Trophoblast cell (in vitro differentiated cells and primary cell): Measurements from ENCODE around the gene SORL1.

Experiments
- DNase-seq, 2 donors: peaks; one replicate each; pipeline ENCODE4 v3.0.0-alpha.2; 2016
- H2AFZ ChIP-seq: 2 replicates; pipeline ENCODE4 v1.6.1; 2013; ENCODE audit warnings: low read length, moderate library complexity, mild to moderate bottlenecking; ENCODE audit not compliant: insufficient read depth, poor library complexity
- H2AK5ac ChIP-seq: 2 replicates; pipeline ENCODE4 v1.6.1; 2013; ENCODE audit warnings: mild to moderate bottlenecking, low read length
- H2BK120ac ChIP-seq: 2 replicates; pipeline ENCODE4 v1.6.1; 2013; ENCODE audit warnings: low read length, mild to moderate bottlenecking, moderate library complexity; ENCODE audit not compliant: insufficient read depth, poor library complexity
- H2BK12ac ChIP-seq: 2 replicates; pipeline ENCODE4 v1.6.1; 2013; ENCODE audit warnings: mild to moderate bottlenecking, low read length, moderate library complexity
- H2BK5ac ChIP-seq: 2 replicates; pipeline ENCODE4 v1.6.1; 2013; ENCODE audit warnings: low read length, low read depth, moderate library complexity, mild to moderate bottlenecking; ENCODE audit not compliant: poor library complexity
- H3K14ac ChIP-seq: 2 replicates; pipeline ENCODE4 v1.6.1; 2013; ENCODE audit warnings: mild to moderate bottlenecking, low read length
- H3K18ac ChIP-seq: 2 replicates; pipeline ENCODE4 v1.6.1; 2013; ENCODE audit warnings: mild to moderate bottlenecking, low read length
- H3K23ac ChIP-seq: 2 replicates; pipeline ENCODE4 v1.6.1; 2013; ENCODE audit warnings: low read length
- H3K27ac ChIP-seq: 2 replicates; pipeline ENCODE4 v1.5.1; 2013; ENCODE audit warnings: low read depth, mild to moderate bottlenecking, inconsistent platforms, low read length, moderate library complexity
- H3K27me3 ChIP-seq: 2 replicates; pipeline ENCODE4 v1.6.1; 2013; ENCODE audit warnings: inconsistent platforms, mild to moderate bottlenecking, low read length, moderate library complexity; ENCODE audit not compliant: insufficient read depth
- H3K36me3 ChIP-seq, 2 experiments: 1 replicate in 1 of 2; 2 replicates in 1 of 2; pipeline ENCODE4 v1.6.1; 2013; ENCODE audit warnings: low read length in 2 of 2, mild to moderate bottlenecking in 2 of 2, moderate library complexity in 1 of 2; ENCODE audit not compliant: insufficient read depth in 2 of 2, control insufficient read depth in 1 of 2
- H3K4ac ChIP-seq: 2 replicates; pipeline ENCODE4 v1.6.1; 2013; ENCODE audit warnings: low read depth, mild to moderate bottlenecking, low read length, moderate library complexity
- H3K4me1 ChIP-seq, 2 experiments: 1 replicate in 1 of 2; 2 replicates in 1 of 2; pipeline ENCODE4 v1.6.1; 2013; ENCODE audit warnings: low read length in 2 of 2, mild to moderate bottlenecking in 2 of 2, moderate library complexity in 1 of 2; ENCODE audit not compliant: insufficient read depth in 2 of 2, control insufficient read depth in 1 of 2
- H3K4me2 ChIP-seq: 2 replicates; pipeline ENCODE4 v1.6.1; 2013; ENCODE audit warnings: inconsistent platforms, mild to moderate bottlenecking, low read length, moderate library complexity
- H3K4me3 ChIP-seq: 2 replicates; pipeline ENCODE4 v1.5.1; 2013; ENCODE audit warnings: mild to moderate bottlenecking, low read depth, low read length, inconsistent platforms
- H3K79me1 ChIP-seq: one replicate; pipeline ENCODE4 v1.6.1; 2013; ENCODE audit warnings: low read length
- H3K79me2 ChIP-seq: 2 replicates; pipeline ENCODE4 v1.6.1; 2013; ENCODE audit warnings: low read length, mild to moderate bottlenecking; ENCODE audit not compliant: control insufficient read depth, insufficient read depth, poor library complexity
- H3K9ac ChIP-seq: 2 replicates; pipeline ENCODE4 v1.6.1; 2013; ENCODE audit warnings: mild to moderate bottlenecking, low read length
- H3K9me3 ChIP-seq: 2 replicates; pipeline ENCODE4 v1.6.1; 2013; ENCODE audit warnings: low read depth, mild to moderate bottlenecking, control low read depth, inconsistent platforms, low read length; ENCODE audit not compliant: insufficient read depth
- H4K12ac ChIP-seq: 2 replicates; pipeline ENCODE4 v1.6.1; 2013; ENCODE audit warnings: low read depth, mild to moderate bottlenecking, low read length, moderate library complexity
- H4K8ac ChIP-seq: 2 replicates; pipeline ENCODE4 v1.6.1; 2013; ENCODE audit warnings: low read depth, mild to moderate bottlenecking, low read length, moderate library complexity
- H4K91ac ChIP-seq: one replicate; pipeline ENCODE4 v1.6.1; 2013; ENCODE audit warnings: low read depth, mild to moderate bottlenecking, low read length, moderate library complexity
- WGBS: extraction: QIAGEN DNeasy Blood & Tissue Kit; methylation state at CpG from one replicate; pipeline ENCODE4 v1.1.7; 2013; ENCODE audit warnings: missing lambda C conversion rate; ENCODE audit not compliant: insufficient read length, insufficient coverage; ENCODE audit errors: extremely low coverage; 5-methylcytosine and 5-hydroxymethylcytosine counted together

Gene SORL1

GRCh38 chr11:121651257-121651605 lies 199.1 kb downstream of the SORL1 start:
- H4K91ac ChIP-seq: no peak overlapping the region
- peaks cover 2% of the 10 kb centered on the region for H3K9me3 ChIP-seq
- H3K4ac ChIP-seq: no peak overlapping the region
- WGBS: no CpG with 5 or more reads among the region's 2 CpGs
- no peaks in the 10 kb centered on the region for H3K36me3 ChIP-seq
- H3K27ac ChIP-seq: no peak overlapping the region
- no peaks in the 10 kb centered on the region for H3K27me3 ChIP-seq
- H3K9ac ChIP-seq: no peak overlapping the region
- H2AFZ ChIP-seq: no peak overlapping the region
- H4K12ac ChIP-seq: no peak overlapping the region
- no peak overlapping the region for H3K4me3 ChIP-seq
- H2BK12ac ChIP-seq: no peak overlapping the region
- H3K14ac ChIP-seq: no peak overlapping the region
- no peaks in the 10 kb centered on the region for H3K79me2 ChIP-seq
- H4K8ac ChIP-seq: no peak overlapping the region
- no peak overlapping the region for H2BK120ac ChIP-seq
- H3K79me1 ChIP-seq: peaks cover 18% of the 10 kb centered on the region
- H3K18ac ChIP-seq: no peak overlapping the region
- H3K4me1 ChIP-seq: peaks cover 2 to 11% of the 10 kb centered on the region in 2 experiments
- no peak for DNase-seq
- H2BK5ac ChIP-seq: no peak overlapping the region
- no peak overlapping the region for H2AK5ac ChIP-seq
- no peak overlapping the region for H3K23ac ChIP-seq
- no peak overlapping the region for H3K4me2 ChIP-seq

DNA sequence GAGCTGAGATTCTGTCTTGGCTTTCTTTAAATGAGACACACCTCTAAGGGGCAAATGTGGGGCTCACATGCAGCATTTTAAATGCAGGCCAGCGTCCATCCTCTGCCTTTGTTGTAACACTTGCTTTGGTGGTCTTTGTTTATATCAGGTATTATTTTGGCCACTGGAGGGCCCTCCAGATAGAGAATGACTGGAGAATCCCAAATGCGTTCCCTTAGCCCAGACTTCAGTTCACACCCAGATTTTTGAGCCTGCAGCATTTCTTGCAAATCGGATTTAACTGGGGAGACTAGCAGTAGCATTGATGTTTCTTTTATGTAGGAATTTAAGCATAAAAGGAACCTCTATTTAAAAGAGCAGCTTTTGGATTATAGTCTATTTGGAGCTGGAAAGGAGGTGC lies 200.9 kb downstream of the SORL1 start:
- WGBS: no CpG with 5 or more reads among the region's 3 CpGs
- peaks cover 6% of the 10 kb centered on the region for H3K9me3 ChIP-seq
- H4K91ac ChIP-seq: no peak overlapping the region
- no peak overlapping the region for H3K23ac ChIP-seq
- H2BK120ac ChIP-seq: no peak overlapping the region
- H3K79me1 ChIP-seq: peaks cover 28% of the 10 kb centered on the region
- DNase-seq: no peak
- H3K27ac ChIP-seq: no peak overlapping the region
- H3K79me2 ChIP-seq: no peaks in the 10 kb centered on the region
- H3K18ac ChIP-seq: no peak overlapping the region
- H2AK5ac ChIP-seq: no peak overlapping the region
- H3K4me2 ChIP-seq: no peak overlapping the region
- no peak overlapping the region for H4K8ac ChIP-seq
- no peak overlapping the region for H3K4ac ChIP-seq
- H3K14ac ChIP-seq: no peak overlapping the region
- no peaks in the 10 kb centered on the region for H3K27me3 ChIP-seq
- no peak overlapping the region for H2BK5ac ChIP-seq
- no peak overlapping the region for H3K4me3 ChIP-seq
- H3K9ac ChIP-seq: no peak overlapping the region
- H3K36me3 ChIP-seq: no peaks in the 10 kb centered on the region
- H2AFZ ChIP-seq: no peak overlapping the region
- H3K4me1 ChIP-seq: peaks cover 5 to 21% of the 10 kb centered on the region in 2 experiments
- no peak overlapping the region for H4K12ac ChIP-seq
- H2BK12ac ChIP-seq: no peak overlapping the region

DNA sequence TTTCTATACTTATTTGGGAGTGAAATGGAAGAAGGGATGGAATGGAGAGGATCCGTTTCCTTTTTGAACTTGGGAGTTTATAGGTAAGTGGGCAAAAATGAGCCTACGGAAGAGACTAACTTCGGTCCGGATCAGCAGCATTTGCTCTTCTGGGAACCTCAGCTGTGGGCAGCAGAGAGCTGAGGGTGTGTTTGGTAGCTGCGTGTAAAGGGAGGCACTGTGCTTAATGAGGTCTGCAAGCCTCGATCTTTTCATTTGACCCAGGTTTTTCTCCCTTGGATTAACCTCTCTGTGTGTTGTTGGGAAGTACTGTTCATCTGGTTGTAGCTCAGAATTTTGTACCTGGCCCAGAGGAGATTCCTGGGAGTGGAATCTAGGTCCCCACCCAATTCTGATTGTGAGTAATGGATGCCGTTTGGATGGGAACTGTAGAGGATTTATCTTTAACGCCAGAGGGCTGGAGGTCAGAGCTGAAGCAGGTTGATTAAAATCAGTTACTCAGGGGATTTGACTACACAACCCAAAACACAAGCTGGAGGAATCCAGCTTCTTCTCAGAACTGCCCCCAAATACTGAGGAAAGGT lies 202.2 kb downstream of the SORL1 start:
- H3K79me1 ChIP-seq: peaks cover 28% of the 10 kb centered on the region
- no peak overlapping the region for H3K4me3 ChIP-seq
- H2AFZ ChIP-seq: no peak overlapping the region
- H3K18ac ChIP-seq: peak overlapping the region; percentile 11
- peak overlapping the region; percentile 85 for H3K4me2 ChIP-seq
- H3K14ac ChIP-seq: peak overlapping the region; percentile 38
- peak overlapping the region; percentile 73 for H2BK5ac ChIP-seq
- H3K27me3 ChIP-seq: no peaks in the 10 kb centered on the region
- H4K12ac ChIP-seq: peak overlapping the region; percentile 35
- H3K79me2 ChIP-seq: no peaks in the 10 kb centered on the region
- H2BK120ac ChIP-seq: peak overlapping the region; percentile 67
- no CpG with 5 or more reads among the region's 8 CpGs for WGBS
- peaks cover 6% of the 10 kb centered on the region for H3K9me3 ChIP-seq
- no peak overlapping the region for H3K9ac ChIP-seq
- H3K4ac ChIP-seq: peak overlapping the region; percentile 2
- no peaks in the 10 kb centered on the region for H3K36me3 ChIP-seq
- H2AK5ac ChIP-seq: peak overlapping the region; percentile 15
- peak overlapping the region; percentile 98 for H3K27ac ChIP-seq
- H3K23ac ChIP-seq: no peak overlapping the region
- H4K8ac ChIP-seq: no peak overlapping the region
- H4K91ac ChIP-seq: peak overlapping the region; percentile 95
- H3K4me1 ChIP-seq: peaks cover 5 to 21% of the 10 kb centered on the region in 2 experiments
- H2BK12ac ChIP-seq: peak overlapping the region; percentile 75
- DNase-seq: peak; percentile 27 to 59

GRCh38 chr11:121654843-121655536 lies 202.9 kb downstream of the SORL1 start:
- WGBS: no CpG with 5 or more reads among the region's 16 CpGs
- peak; percentile 51 to 66 for DNase-seq
- peak overlapping the region; percentile 40 for H3K14ac ChIP-seq

More at GRCh38 chr11:121654843-121655536, 202.9 kb downstream of the SORL1 start:
- no peak overlapping the region for H3K23ac ChIP-seq
- peak overlapping the region; percentile 98 for H3K27ac ChIP-seq
- H2BK12ac ChIP-seq: peak overlapping the region; percentile 87
- peaks cover 6% of the 10 kb centered on the region for H3K9me3 ChIP-seq
- H3K79me2 ChIP-seq: no peaks in the 10 kb centered on the region
- peaks cover 5 to 21% of the 10 kb centered on the region in 2 experiments for H3K4me1 ChIP-seq
- H3K9ac ChIP-seq: peak overlapping the region; percentile 28
- H4K8ac ChIP-seq: peak overlapping the region; percentile 64
- no peaks in the 10 kb centered on the region for H3K36me3 ChIP-seq
- H3K4me3 ChIP-seq: peak overlapping the region; percentile 38
- no peak overlapping the region for H3K4ac ChIP-seq
- H3K79me1 ChIP-seq: peaks cover 28% of the 10 kb centered on the region
- H3K18ac ChIP-seq: peak overlapping the region; percentile 56
- peak overlapping the region; percentile 95 for H4K91ac ChIP-seq
- peak overlapping the region; percentile 67 for H2BK120ac ChIP-seq
- no peak overlapping the region for H4K12ac ChIP-seq
- no peak overlapping the region for H2AK5ac ChIP-seq
- peak overlapping the region; percentile 88 for H2BK5ac ChIP-seq
- H2AFZ ChIP-seq: peak overlapping the region; percentile 40
- peak overlapping the region; percentile 85 for H3K4me2 ChIP-seq
- no peaks in the 10 kb centered on the region for H3K27me3 ChIP-seq
